HCT116 (cell line): Measurements from ENCODE around the gene PNMA6E. TPM values are rescaled to one million over a fixed set of nuclear protein-coding genes. Genes with fewer than 3 reads are reported as not detected.

Experiments
- ATAC-seq: fragments of 200-7000 bp; cut with Tn5 transposase; 2 replicates; pipeline ENCODE4 v1.9.1; 2020; ENCODE audit warnings: mild to moderate bottlenecking, moderate library complexity
- BruUV-seq: library from RNA; stranded (reverse); fragments of 400-500 nt; replicated peaks from 2 replicates; lab custom pipeline; 2021; lab: Mats Ljungman, UMichigan
- CTCF ChIA-PET: fragments of 300-600 bp; sonication (Branson Sonifier 250); formaldehyde crosslinking; loops from one replicate; lab custom pipeline; 2021; ENCODE audit warnings: antibody characterized with exemption; lab: Charles Lee
- POLR2A ChIA-PET: fragments of 300-600, 350-600 bp; sonication (Branson Sonifier 250); formaldehyde crosslinking; loops from one replicate; lab custom pipeline; 2021; ENCODE audit warnings: antibody characterized with exemption; lab: Charles Lee
- RAD21 ChIA-PET, 2 experiments: fragments of 300-600 bp; sonication (Branson Sonifier 250); formaldehyde crosslinking; loops; one replicate each; lab custom pipeline; 2023; ENCODE audit warnings: low total read pairs in 2 of 2; ENCODE audit not compliant: uncharacterized antibody in 2 of 2, unreplicated experiment in 2 of 2, low non-redundant PET in 1 of 2; lab: Charles Lee
- DNase-seq: peaks from one replicate; pipeline ENCODE4 v3.0.0-alpha.2; 2010; ENCODE audit warnings: low read depth, low spot score
- H2AFZ ChIP-seq: fragments of 200-600 bp; shearing (Covaris generic), sonication (generic); 2 replicates; pipeline ENCODE4 v1.6.1; 2017; ENCODE audit warnings: low read depth, mixed run types, mixed read lengths, antibody characterized with exemption, low read length; ENCODE audit not compliant: poor library complexity, severe bottlenecking
- H3K27ac ChIP-seq: 2 replicates; pipeline ENCODE4 v1.5.1; 2012; ENCODE audit warnings: low read depth, low read length
- H3K27me3 ChIP-seq: fragments of 200-600 bp; sonication (generic); 2 replicates; pipeline ENCODE4 v1.6.1; 2016; ENCODE audit warnings: mixed run types, low read length, mixed read lengths; ENCODE audit not compliant: insufficient read depth
- H3K36me3 ChIP-seq, 2 experiments: fragments of 200-500 bp in 1 of 2; fragments of 200-600 bp in 1 of 2; sonication (Bioruptor generic) in 1 of 2; sonication (generic) in 1 of 2; 2 replicates each; pipeline versions ENCODE4 v1.5.1 to v1.6.1; 2014 to 2016; ENCODE audit warnings: low read length in 2 of 2, inconsistent platforms in 1 of 2, mixed read lengths in 1 of 2, mixed run types in 1 of 2; ENCODE audit not compliant: insufficient read depth in 2 of 2, control insufficient read depth in 1 of 2
- H3K4me1 ChIP-seq, 2 experiments: fragments of 200-600 bp in 1 of 2; sonication (generic) in 1 of 2; 2 replicates each; pipeline versions ENCODE4 v1.5.1 to v1.6.1; 2012 to 2017; ENCODE audit warnings: low read length in 2 of 2, inconsistent platforms in 1 of 2, mild to moderate bottlenecking in 1 of 2, mixed read lengths in 1 of 2, mixed run types in 1 of 2, moderate library complexity in 1 of 2; ENCODE audit not compliant: insufficient read depth in 2 of 2, control insufficient read depth in 1 of 2
- H3K4me2 ChIP-seq: fragments of 200-600 bp; sonication (generic); 2 replicates; pipeline ENCODE4 v1.6.1; 2017; ENCODE audit warnings: mixed run types, low read length, mixed read lengths
- H3K4me3 ChIP-seq, 2 experiments: fragments of 200-600 bp in 1 of 2; sonication (generic) in 1 of 2; replicated peaks in 1 of 2; 2 replicates each; pipeline ENCODE4 v1.5.1; 2011 to 2016; ENCODE audit warnings: low read length in 2 of 2, control low read depth in 1 of 2, low read depth in 1 of 2, mild to moderate bottlenecking in 1 of 2, mixed read lengths in 1 of 2, mixed run types in 1 of 2
- H3K79me2 ChIP-seq: fragments of 200-600 bp; sonication (generic); 2 replicates; pipeline ENCODE4 v1.6.1; 2017; ENCODE audit warnings: mild to moderate bottlenecking, mixed run types, low read length, moderate library complexity, mixed read lengths; ENCODE audit not compliant: insufficient read depth
- H3K9ac ChIP-seq: fragments of 200-600 bp; sonication (generic); 2 replicates; pipeline ENCODE4 v1.6.1; 2016; ENCODE audit warnings: low read length, mixed read lengths
- H3K9me2 ChIP-seq: fragments of 200-600 bp; sonication (generic), shearing (Covaris generic); 2 replicates; pipeline ENCODE4 v1.6.1; 2017; ENCODE audit warnings: mixed run types, mild to moderate bottlenecking, moderate library complexity; ENCODE audit not compliant: insufficient read depth
- H3K9me3 ChIP-seq, 2 experiments: fragments of 200-500 bp in 1 of 2; fragments of 200-600 bp in 1 of 2; sonication (Bioruptor generic) in 1 of 2; sonication (generic) in 1 of 2; 2 replicates each; pipeline ENCODE4 v1.6.1; 2014 to 2017; ENCODE audit warnings: low read length in 2 of 2, mixed read lengths in 2 of 2, inconsistent platforms in 1 of 2, low read depth in 1 of 2, mild to moderate bottlenecking in 1 of 2, mixed run types in 1 of 2, moderate library complexity in 1 of 2; ENCODE audit not compliant: control insufficient read depth in 1 of 2, insufficient read depth in 1 of 2
- H4K20me1 ChIP-seq: fragments of 200-600 bp; sonication (generic), shearing (Covaris generic); 2 replicates; pipeline ENCODE4 v1.6.1; 2017; ENCODE audit warnings: mixed run types, mild to moderate bottlenecking, moderate library complexity; ENCODE audit not compliant: insufficient read depth
- ATF3 ChIP-seq: IDR thresholded peaks from 2 replicates; pipeline ENCODE4 v1.6.1; 2012
- CBX3 ChIP-seq: IDR thresholded peaks from 2 replicates; pipeline ENCODE4 v1.6.1; 2012; ENCODE audit warnings: low read depth
- CEBPB ChIP-seq: IDR thresholded peaks from 2 replicates; pipeline ENCODE4 v1.6.1; 2012; ENCODE audit warnings: low read depth
- EGR1 ChIP-seq: IDR thresholded peaks from 2 replicates; pipeline ENCODE4 v1.6.1; 2012; ENCODE audit warnings: low read depth
- ELF1 ChIP-seq: IDR thresholded peaks from 2 replicates; pipeline ENCODE4 v1.6.1; 2012; ENCODE audit warnings: low read depth, borderline replicate concordance
- FOSL1 ChIP-seq: IDR thresholded peaks from 2 replicates; pipeline ENCODE4 v1.6.1; 2012; ENCODE audit warnings: low read depth
- MAX ChIP-seq: IDR thresholded peaks from 2 replicates; pipeline ENCODE4 v1.6.1; 2012
- RAD21 ChIP-seq: IDR thresholded peaks from 2 replicates; pipeline ENCODE4 v1.6.1; 2012; ENCODE audit warnings: low read depth, mild to moderate bottlenecking
- TCF7L2 ChIP-seq: IDR thresholded peaks from 2 replicates; pipeline ENCODE4 v1.7.0; 2011; ENCODE audit warnings: borderline replicate concordance, inconsistent platforms; ENCODE audit not compliant: insufficient read depth, insufficient read length; ENCODE audit errors: extremely low read depth
- YY1 ChIP-seq: IDR thresholded peaks from 2 replicates; pipeline ENCODE4 v1.6.1; 2011; ENCODE audit warnings: low read length, low read depth, moderate library complexity, mild to moderate bottlenecking; ENCODE audit not compliant: insufficient replicate concordance; ENCODE audit errors: extremely low read depth
- ZBTB33 ChIP-seq: IDR thresholded peaks from 2 replicates; pipeline ENCODE4 v1.6.1; 2011; ENCODE audit warnings: mild to moderate bottlenecking, low read length, moderate library complexity; ENCODE audit not compliant: insufficient replicate concordance; ENCODE audit errors: extremely low read depth
- intact Hi-C: fragments of 100-400 bp; cut with micrococcal nuclease; formaldehyde crosslinking; loops from 2 replicates; pipeline ENCODE4 v1.10.0; 2022
- total RNA-seq: library from RNA; stranded (reverse); gene quantifications from one replicate; pipeline ENCODE4 v1.2.1, GENCODE V29; 2021; ENCODE audit not compliant: unreplicated experiment
- TF ChIP-seq, protein P1 (sequence below): IDR thresholded peaks from 2 replicates; pipeline ENCODE4 v1.6.1; 2012; ENCODE audit warnings: low read depth

The PNMA6E gene
- total RNA-seq, 1 experiment from 2014 or later, result not detected

DNA sequence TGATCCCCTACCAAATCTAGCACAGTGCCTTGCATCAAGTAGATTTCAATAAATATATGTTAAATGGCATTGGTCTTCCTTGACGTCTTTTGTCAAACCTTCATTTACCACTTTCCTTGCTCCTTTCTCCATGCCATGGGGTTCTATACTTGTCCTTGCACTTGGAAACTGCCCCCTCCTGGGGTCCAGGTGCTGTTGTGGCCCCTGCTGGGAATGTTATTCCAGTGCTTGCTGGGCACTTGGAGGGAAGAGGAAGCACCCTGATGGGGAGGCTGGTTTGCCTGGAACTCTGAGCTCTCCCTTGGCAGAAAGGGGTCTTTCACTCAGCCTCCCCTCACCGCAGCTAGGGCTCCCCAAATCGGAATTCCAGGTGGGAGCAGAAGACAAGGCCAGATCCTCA, 48.3 kb downstream of the PNMA6E start:
- H2AFZ ChIP-seq, result no peak overlapping the region
- no peak overlapping the region for H3K9ac ChIP-seq
- TF ChIP-seq TCF7L2 (no peak), ELF1 (no peak), EGR1 (no peak), YY1 (no peak), CEBPB (no peak)
- intact Hi-C loops, result no loop called here
- H3K27me3 ChIP-seq, result no peaks in the 10 kb centered on the region
- RAD21 ChIA-PET, result interaction anchor here in 1 of 2 experiments (0.5 kb wide), 1 partner anchor 53 kb away, joined by 3 read pairs; no protein-coding TSS in a partner anchor
- no peaks in the 10 kb centered on the region for H3K4me1 ChIP-seq
- DNase-seq, result no peak
- POLR2A ChIA-PET, result no interaction called here
- no peaks in the 10 kb centered on the region for H3K9me3 ChIP-seq
- H3K9me2 ChIP-seq, result no peaks in the 10 kb centered on the region
- no peak for ATAC-seq
- CTCF ChIA-PET, result no interaction called here
- no peak overlapping the region for H3K4me3 ChIP-seq
- H4K20me1 ChIP-seq, result no peaks in the 10 kb centered on the region
- H3K36me3 ChIP-seq, result no peaks in the 10 kb centered on the region
- no peak overlapping the region for H3K27ac ChIP-seq
- H3K4me2 ChIP-seq, result no peak overlapping the region
- no peaks in the 10 kb centered on the region for H3K79me2 ChIP-seq
- no TSS peak for BruUV-seq

DNA sequence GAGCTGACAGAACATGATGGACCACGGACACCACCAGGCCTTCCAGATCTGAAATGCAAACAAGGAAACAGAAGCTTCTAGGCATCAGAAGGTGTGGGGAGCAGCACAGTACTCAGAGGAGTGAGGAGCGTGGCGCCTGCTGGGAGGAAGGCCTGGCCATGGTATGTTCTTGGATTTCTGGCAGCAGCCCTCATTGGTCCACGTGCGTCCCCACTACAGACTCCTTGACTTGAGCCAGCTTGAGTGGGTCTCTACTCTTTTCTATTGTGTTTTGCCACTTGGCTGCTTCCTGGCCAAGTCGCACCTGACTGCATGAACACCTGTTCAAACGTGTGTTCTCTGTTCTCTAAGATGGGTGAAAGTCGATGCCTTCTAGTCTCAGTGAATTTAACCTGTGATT, 49.2 kb downstream of the PNMA6E start:
- no peaks in the 10 kb centered on the region for H3K9me2 ChIP-seq
- H3K9me3 ChIP-seq, result no peaks in the 10 kb centered on the region
- ChIA-PET CTCF (no interaction called here), RAD21 (no interaction called here), POLR2A (no interaction called here)
- no peaks in the 10 kb centered on the region for H3K27me3 ChIP-seq
- DNase-seq, result no peak
- no peak for ATAC-seq
- H4K20me1 ChIP-seq, result no peaks in the 10 kb centered on the region
- no peak overlapping the region for H2AFZ ChIP-seq
- BruUV-seq, result no TSS peak
- no peak overlapping the region for H3K4me2 ChIP-seq
- H3K9ac ChIP-seq, result no peak overlapping the region
- no peaks in the 10 kb centered on the region for H3K79me2 ChIP-seq
- H3K36me3 ChIP-seq, result no peaks in the 10 kb centered on the region
- H3K27ac ChIP-seq, result no peak overlapping the region
- H3K4me1 ChIP-seq, result no peaks in the 10 kb centered on the region
- intact Hi-C loops, result no loop called here
- no peak overlapping the region for H3K4me3 ChIP-seq
- no peak for TF ChIP-seq ATF3
- TF ChIP-seq MAX, result no peak
- TF ChIP-seq, protein P1, sequence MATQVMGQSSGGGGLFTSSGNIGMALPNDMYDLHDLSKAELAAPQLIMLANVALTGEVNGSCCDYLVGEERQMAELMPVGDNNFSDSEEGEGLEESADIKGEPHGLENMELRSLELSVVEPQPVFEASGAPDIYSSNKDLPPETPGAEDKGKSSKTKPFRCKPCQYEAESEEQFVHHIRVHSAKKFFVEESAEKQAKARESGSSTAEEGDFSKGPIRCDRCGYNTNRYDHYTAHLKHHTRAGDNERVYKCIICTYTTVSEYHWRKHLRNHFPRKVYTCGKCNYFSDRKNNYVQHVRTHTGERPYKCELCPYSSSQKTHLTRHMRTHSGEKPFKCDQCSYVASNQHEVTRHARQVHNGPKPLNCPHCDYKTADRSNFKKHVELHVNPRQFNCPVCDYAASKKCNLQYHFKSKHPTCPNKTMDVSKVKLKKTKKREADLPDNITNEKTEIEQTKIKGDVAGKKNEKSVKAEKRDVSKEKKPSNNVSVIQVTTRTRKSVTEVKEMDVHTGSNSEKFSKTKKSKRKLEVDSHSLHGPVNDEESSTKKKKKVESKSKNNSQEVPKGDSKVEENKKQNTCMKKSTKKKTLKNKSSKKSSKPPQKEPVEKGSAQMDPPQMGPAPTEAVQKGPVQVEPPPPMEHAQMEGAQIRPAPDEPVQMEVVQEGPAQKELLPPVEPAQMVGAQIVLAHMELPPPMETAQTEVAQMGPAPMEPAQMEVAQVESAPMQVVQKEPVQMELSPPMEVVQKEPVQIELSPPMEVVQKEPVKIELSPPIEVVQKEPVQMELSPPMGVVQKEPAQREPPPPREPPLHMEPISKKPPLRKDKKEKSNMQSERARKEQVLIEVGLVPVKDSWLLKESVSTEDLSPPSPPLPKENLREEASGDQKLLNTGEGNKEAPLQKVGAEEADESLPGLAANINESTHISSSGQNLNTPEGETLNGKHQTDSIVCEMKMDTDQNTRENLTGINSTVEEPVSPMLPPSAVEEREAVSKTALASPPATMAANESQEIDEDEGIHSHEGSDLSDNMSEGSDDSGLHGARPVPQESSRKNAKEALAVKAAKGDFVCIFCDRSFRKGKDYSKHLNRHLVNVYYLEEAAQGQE, result no peak
- no peak for TF ChIP-seq YY1
- TF ChIP-seq FOSL1, result no peak
- TF ChIP-seq CBX3, result no peak
- TF ChIP-seq ZBTB33, result no peak
- no peak for TF ChIP-seq RAD21
- no peak for TF ChIP-seq EGR1
